SK-N-SH (cell line): ENCODE measurements around the gene SZRD1. TPM values are rescaled to one million over a fixed set of nuclear protein-coding genes. Genes with fewer than 3 reads are reported as not detected.
A peak's percentile ranks its signal among the peaks of the same experiment; 100 is the strongest.

Experiments used
- CTCF ChIA-PET: fragments of 300-600, 350-600 bp; formaldehyde crosslinking; extraction: SDS; loops from one replicate; lab custom pipeline; 2021; lab: Yijun Ruan, JAX
- POLR2A ChIA-PET: fragments of 350-600 bp; sonication (Branson Sonifier 250); formaldehyde crosslinking; extraction: SDS; loops from one replicate; lab custom pipeline; 2020; ENCODE audit warnings: antibody characterized with exemption, inconsistent platforms; lab: Yijun Ruan, JAX
- DNase-seq: peaks from one replicate; pipeline ENCODE4 v3.0.0; 2012
- H2AFZ ChIP-seq: fragments of 200-600 bp; sonication (generic); 2 replicates; pipeline ENCODE4 v1.8.1; 2016; ENCODE audit warnings: antibody characterized with exemption, mild to moderate bottlenecking, low read depth
- H3F3A ChIP-seq: fragments of 200-600 bp; sonication (generic); replicated peaks from 2 replicates; pipeline ENCODE3; 2016; ENCODE audit warnings: antibody characterized with exemption, mild to moderate bottlenecking; ENCODE audit not compliant: insufficient read depth
- H3K27ac ChIP-seq, 2 experiments: fragments of 200-500 bp in 1 of 2; fragments of 200-600 bp in 1 of 2; sonication (Bioruptor generic) in 1 of 2; sonication (generic), shearing (Covaris generic) in 1 of 2; 2 replicates each; pipeline versions ENCODE4 v1.5.1 to v1.6.1; 2014 to 2016; ENCODE audit warnings: low read depth in 2 of 2, inconsistent platforms in 1 of 2, low read length in 1 of 2, mild to moderate bottlenecking in 1 of 2, mixed read lengths in 1 of 2
- H3K27me3 ChIP-seq: fragments of 200-600 bp; sonication (generic), shearing (Covaris generic); 2 replicates; pipeline ENCODE4 v1.6.1; 2016; ENCODE audit warnings: mixed run types; ENCODE audit not compliant: insufficient read depth
- H3K36me3 ChIP-seq, 2 experiments: fragments of 200-500 bp in 1 of 2; fragments of 200-600 bp in 1 of 2; sonication (Bioruptor generic) in 1 of 2; sonication (generic) in 1 of 2; replicated peaks in 1 of 2; 2 replicates each; pipeline versions ENCODE3 to v1.5.1; 2014 to 2016; ENCODE audit warnings: low read length in 1 of 2, mild to moderate bottlenecking in 1 of 2; ENCODE audit not compliant: insufficient read depth in 2 of 2, control insufficient read depth in 1 of 2
- H3K4me1 ChIP-seq, 2 experiments: fragments of 200-500 bp in 1 of 2; fragments of 200-600 bp in 1 of 2; sonication (Bioruptor generic) in 1 of 2; sonication (generic), shearing (Covaris generic) in 1 of 2; 2 replicates each; pipeline versions ENCODE4 v1.5.1 to v1.6.1; 2014 to 2016; ENCODE audit warnings: low read depth in 1 of 2, low read length in 1 of 2, mixed run types in 1 of 2; ENCODE audit not compliant: insufficient read depth in 2 of 2, control insufficient read depth in 1 of 2
- H3K4me2 ChIP-seq: fragments of 200-600 bp; sonication (generic), shearing (Covaris generic); 2 replicates; pipeline ENCODE4 v1.6.1; 2017; ENCODE audit warnings: mixed run types
- H3K4me3 ChIP-seq, 2 experiments: fragments of 200-500 bp in 1 of 2; fragments of 200-600 bp in 1 of 2; sonication (Bioruptor generic) in 1 of 2; sonication (generic), shearing (Covaris generic) in 1 of 2; 2 replicates each; pipeline versions ENCODE4 v1.5.1 to v1.8.1; 2014 to 2016; ENCODE audit warnings: low read depth in 2 of 2, inconsistent platforms in 1 of 2, low read length in 1 of 2, mild to moderate bottlenecking in 1 of 2, mixed read lengths in 1 of 2, moderate library complexity in 1 of 2
- H3K79me2 ChIP-seq: fragments of 200-600 bp; sonication (generic); 2 replicates; pipeline ENCODE4 v1.8.1; 2017; ENCODE audit warnings: mild to moderate bottlenecking; ENCODE audit not compliant: insufficient read depth
- H3K9ac ChIP-seq: fragments of 200-600 bp; sonication (generic); 2 replicates; pipeline ENCODE4 v1.6.1; 2017; ENCODE audit warnings: mixed run types
- H3K9me2 ChIP-seq: fragments of 200-600 bp; sonication (generic); 2 replicates; pipeline ENCODE4 v1.6.1; 2017; ENCODE audit warnings: mixed run types
- H3K9me3 ChIP-seq: fragments of 200-600 bp; sonication (generic); 2 replicates; pipeline ENCODE4 v1.6.1; 2017; ENCODE audit warnings: mixed run types, mild to moderate bottlenecking, moderate library complexity
- H4K20me1 ChIP-seq: fragments of 200-600 bp; sonication (generic); 2 replicates; pipeline ENCODE4 v1.6.1; 2017; ENCODE audit warnings: mild to moderate bottlenecking, mixed run types; ENCODE audit not compliant: insufficient read depth
- CHD2 ChIP-seq: fragments of 150-350 bp; IDR thresholded peaks from 2 replicates; pipeline ENCODE4 v1.6.1; 2018; ENCODE audit warnings: low read length; ENCODE audit not compliant: partially characterized antibody
- CTCF ChIP-seq: fragments of 200-600 bp; sonication (generic); IDR thresholded peaks from 2 replicates; pipeline ENCODE4 v1.6.1; 2017; ENCODE audit warnings: antibody characterized with exemption, mild to moderate bottlenecking, moderate library complexity
- ELF1 ChIP-seq: IDR thresholded peaks from 2 replicates; pipeline ENCODE4 v1.4.0; 2012
- EP300 ChIP-seq, 2 experiments: IDR thresholded peaks; 2 replicates each; pipeline versions ENCODE4 v1.4.0 to v1.6.1; 2012; ENCODE audit warnings: borderline replicate concordance in 1 of 2, low read depth in 1 of 2, low read length in 1 of 2
- FOSL2 ChIP-seq: IDR thresholded peaks from 2 replicates; pipeline ENCODE4 v1.4.0; 2012; ENCODE audit warnings: low read depth, mild to moderate bottlenecking, moderate library complexity, borderline replicate concordance
- FOXJ3 ChIP-seq: sonication (generic); formaldehyde crosslinking; IDR thresholded peaks from 2 replicates; pipeline ENCODE4 v1.5.1; 2020; ENCODE audit warnings: mild to moderate bottlenecking, missing genetic modification reagents
- GABPA ChIP-seq: IDR thresholded peaks from 2 replicates; pipeline ENCODE4 v1.4.0; 2012; ENCODE audit warnings: low read depth, mild to moderate bottlenecking
- IRF3 ChIP-seq: fragments of 150-350 bp; IDR thresholded peaks from 2 replicates; pipeline ENCODE4 v1.6.1; 2016; ENCODE audit warnings: mild to moderate bottlenecking, low read depth, low read length
- JUND ChIP-seq: IDR thresholded peaks from 2 replicates; pipeline ENCODE4 v1.4.0; 2012
- MEF2A ChIP-seq: IDR thresholded peaks from 2 replicates; pipeline ENCODE4 v1.4.0; 2012; ENCODE audit warnings: low read depth, borderline replicate concordance
- MXI1 ChIP-seq: IDR thresholded peaks from 2 replicates; pipeline ENCODE4 v1.6.1; 2012; ENCODE audit warnings: mild to moderate bottlenecking, low read depth, low read length, improper control_type of control experiment
- NFIC ChIP-seq: IDR thresholded peaks from 2 replicates; pipeline ENCODE4 v1.4.0; 2012; ENCODE audit warnings: borderline replicate concordance
- NRF1 ChIP-seq: IDR thresholded peaks from 2 replicates; pipeline ENCODE4 v1.6.1; 2012; ENCODE audit warnings: low read depth, mild to moderate bottlenecking, low read length
- REST ChIP-seq: IDR thresholded peaks from 2 replicates; pipeline ENCODE4 v1.6.1; 2012; ENCODE audit warnings: mild to moderate bottlenecking, low read depth, low read length, moderate library complexity
- SIN3A ChIP-seq: IDR thresholded peaks from 2 replicates; pipeline ENCODE4 v1.6.1; 2012; ENCODE audit warnings: low read depth, mild to moderate bottlenecking, low read length, moderate library complexity, borderline replicate concordance
- SMC3 ChIP-seq: IDR thresholded peaks from 2 replicates; pipeline ENCODE4 v1.6.1; 2012; ENCODE audit warnings: low read depth, low read length, improper control_type of control experiment
- ZBTB33 ChIP-seq: IDR thresholded peaks from 2 replicates; pipeline ENCODE4 v1.4.0; 2012; ENCODE audit warnings: low read depth, borderline replicate concordance
- WGBS: methylation state at CpG from one replicate; pipeline ENCODE4 v1.1.6; 2017; ENCODE audit warnings: low lambda C conversion rate; 5-methylcytosine and 5-hydroxymethylcytosine counted together
- polyA plus RNA-seq, 3 experiments: library from polyadenylated mRNA; depleted of rRNA; stranded (reverse); fragments of >200 nt; gene quantifications; 2 replicates each; pipeline ENCODE4 v1.2.3, GENCODE V29; 2012

The SZRD1 gene
- polyA plus RNA-seq, 1 of the 3 experiments (the other 2 are of a cell fraction), result 119 TPM

- TF ChIP-seq EP300 (IDR thresholded peaks at IDR 0.05; ENCODE audit: borderline replicate concordance in 1 of 2, low read depth in 1 of 2, low read length in 1 of 2) (no peak), NFIC (peak; percentile 12; the same call in 1 of the 2 replicates), GABPA (peak; percentile 91), NRF1 (peak; percentile 91), ELF1 (peak; percentile 97), FOXJ3 (CRISPR knock-in tag) (no peak)
Measured at GRCh38 chr1:16366722-16367257, at the start of gene SZRD1 (continued).

- WGBS, result 92% methylated on average over 3 of the region's 3 CpGs
- peaks cover 82% of the 10 kb centered on the region for H3K79me2 ChIP-seq
- no peak for DNase-seq
- no peaks in the 10 kb centered on the region for H3K9me2 ChIP-seq
- no peak overlapping the region for H3K4me2 ChIP-seq
- no peaks in the 10 kb centered on the region for H3K9me3 ChIP-seq
- peaks cover 0 to 2% of the 10 kb centered on the region in 2 experiments; a peak in 1 of 4 replicates for H3K4me1 ChIP-seq
- POLR2A ChIA-PET, result no interaction called here
- H3F3A ChIP-seq, result no peaks in the 10 kb centered on the region
- TF ChIP-seq SMC3, result no peak
- no peak for TF ChIP-seq CTCF
- no peak for TF ChIP-seq CHD2
- TF ChIP-seq IRF3, result no peak
- H3K36me3 ChIP-seq, result peaks cover 5 to 15% of the 10 kb centered on the region in 2 experiments
- no peak overlapping the region for H2AFZ ChIP-seq
- H4K20me1 ChIP-seq, result peaks cover 27% of the 10 kb centered on the region
- no peak overlapping the region for H3K9ac ChIP-seq
- CTCF ChIA-PET, result no interaction called here
- H3K27me3 ChIP-seq, result no peaks in the 10 kb centered on the region
- no peak overlapping the region for H3K4me3 ChIP-seq
- H3K27ac ChIP-seq, result no peak overlapping the region
Measured at GRCh38 chr1:16318555-16318954, 48.5 kb upstream of the SZRD1 start.

GRCh38 chr1:16321176-16321867 is 45.7 kb upstream of the SZRD1 start:
- H3K36me3 ChIP-seq, result no peaks in the 10 kb centered on the region
- 96% methylated on average over 4 of the region's 4 CpGs for WGBS
- POLR2A ChIA-PET, result no interaction called here
- no peak for TF ChIP-seq REST
- TF ChIP-seq SIN3A, result no peak
- no peak for TF ChIP-seq MXI1
- TF ChIP-seq ZBTB33, result no peak
- TF ChIP-seq GABPA, result no peak
- TF ChIP-seq FOSL2, result no peak
- TF ChIP-seq MEF2A, result no peak
- TF ChIP-seq JUND, result no peak

More at GRCh38 chr1:16321176-16321867, 45.7 kb upstream of the SZRD1 start:
- H3K9me3 ChIP-seq, result no peaks in the 10 kb centered on the region
- H3K4me2 ChIP-seq, result no peak overlapping the region
- peaks cover 17% of the 10 kb centered on the region for H3F3A ChIP-seq
- no peak overlapping the region for H3K27ac ChIP-seq
- H3K27me3 ChIP-seq, result no peaks in the 10 kb centered on the region
- H3K4me3 ChIP-seq, result no peak overlapping the region
- H4K20me1 ChIP-seq, result peaks cover 35% of the 10 kb centered on the region
- no peaks in the 10 kb centered on the region for H3K9me2 ChIP-seq
- peaks cover 2 to 6% of the 10 kb centered on the region in 2 experiments; a peak in 2 of 4 replicates for H3K4me1 ChIP-seq
- no peak for DNase-seq
- H2AFZ ChIP-seq, result no peak overlapping the region
- no peak overlapping the region for H3K9ac ChIP-seq
- peaks cover 94% of the 10 kb centered on the region for H3K79me2 ChIP-seq
- CTCF ChIA-PET, result interaction anchor here (1.2 kb wide), 1 partner anchor 31 kb away, joined by 4 read pairs; the partner anchor contains the start of gene FBXO42
